ENCODE data around the gene GBA2.

DNA sequence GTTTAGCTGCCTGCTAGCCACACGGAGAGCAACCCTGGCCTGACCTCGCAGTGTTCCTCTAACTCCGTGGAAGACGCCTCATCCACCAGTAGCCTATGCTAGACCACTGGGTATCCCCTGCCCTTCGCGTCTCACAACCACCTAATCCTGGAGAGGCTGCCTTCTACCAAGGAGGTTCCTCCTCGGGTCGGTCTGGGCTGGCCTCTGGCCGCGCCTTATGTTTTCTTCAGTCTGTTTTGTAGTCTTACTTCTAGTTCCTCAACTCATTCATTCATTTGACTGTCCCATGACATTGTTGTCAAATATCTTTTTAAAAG, 57.7 kb downstream of the GBA2 start:
- TF ChIP-seq, protein P1, sequence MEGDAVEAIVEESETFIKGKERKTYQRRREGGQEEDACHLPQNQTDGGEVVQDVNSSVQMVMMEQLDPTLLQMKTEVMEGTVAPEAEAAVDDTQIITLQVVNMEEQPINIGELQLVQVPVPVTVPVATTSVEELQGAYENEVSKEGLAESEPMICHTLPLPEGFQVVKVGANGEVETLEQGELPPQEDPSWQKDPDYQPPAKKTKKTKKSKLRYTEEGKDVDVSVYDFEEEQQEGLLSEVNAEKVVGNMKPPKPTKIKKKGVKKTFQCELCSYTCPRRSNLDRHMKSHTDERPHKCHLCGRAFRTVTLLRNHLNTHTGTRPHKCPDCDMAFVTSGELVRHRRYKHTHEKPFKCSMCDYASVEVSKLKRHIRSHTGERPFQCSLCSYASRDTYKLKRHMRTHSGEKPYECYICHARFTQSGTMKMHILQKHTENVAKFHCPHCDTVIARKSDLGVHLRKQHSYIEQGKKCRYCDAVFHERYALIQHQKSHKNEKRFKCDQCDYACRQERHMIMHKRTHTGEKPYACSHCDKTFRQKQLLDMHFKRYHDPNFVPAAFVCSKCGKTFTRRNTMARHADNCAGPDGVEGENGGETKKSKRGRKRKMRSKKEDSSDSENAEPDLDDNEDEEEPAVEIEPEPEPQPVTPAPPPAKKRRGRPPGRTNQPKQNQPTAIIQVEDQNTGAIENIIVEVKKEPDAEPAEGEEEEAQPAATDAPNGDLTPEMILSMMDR (IDR thresholded peaks at IDR 0.05): no peak
- TF ChIP-seq POLR2A (IDR thresholded peaks at IDR 0.05): no peak
